HEK293 (cell line): Measurements from ENCODE around the gene RBM39.

Experiments used
- CTCF ChIP-seq: fragments of 450-650 bp; formaldehyde crosslinking; IDR thresholded peaks from 2 replicates; pipeline ENCODE4 v1.5.1; 2016; ENCODE audit warnings: missing biosample characterization, missing genetic modification characterization
- SETDB1 ChIP-seq: IDR thresholded peaks from one replicate; pipeline ENCODE4 v1.6.1; 2017; ENCODE audit warnings: mild to moderate bottlenecking, low read length, moderate library complexity, mixed read lengths; ENCODE audit not compliant: insufficient read length

DNA sequence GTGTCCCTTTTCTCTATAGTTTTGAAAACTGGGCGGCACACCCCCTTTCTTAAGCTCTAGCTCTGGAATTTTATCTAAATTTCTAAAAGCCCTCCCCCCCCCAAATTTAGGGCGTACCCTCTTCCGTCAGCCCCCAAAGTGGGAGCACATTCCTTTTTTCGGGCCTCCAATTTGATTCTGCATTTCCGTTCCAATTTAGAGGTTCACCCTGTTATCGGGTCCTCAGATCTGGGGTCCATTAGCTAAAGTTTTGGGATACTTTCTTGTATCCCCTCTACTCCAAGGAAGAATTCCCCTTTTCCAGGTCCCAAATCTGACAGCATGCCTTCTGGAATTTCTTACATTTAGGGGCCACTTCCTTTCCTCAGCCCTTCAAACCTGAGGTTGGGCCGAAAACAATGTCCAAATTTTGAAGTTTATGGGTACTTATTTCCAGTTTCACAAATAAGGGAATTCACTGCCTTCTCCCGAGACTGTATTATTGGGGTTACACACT lies 30.6 kb upstream of the RBM39 start:
- TF ChIP-seq CTCF (tag by site-specific recombination), result no peak
- no peak for TF ChIP-seq SETDB1
